ENCODE data around the gene TMEM35A.

TMEM35A gene

GRCh38 chrX:101117701-101118100 lies 39.0 kb downstream of the TMEM35A start:
- TF ChIP-seq REST (IDR thresholded peaks at IDR 0.05; ENCODE audit: insufficient read depth in 1 of 2, low read depth in 2 of 2, low read length in 2 of 2) (no peak), POLR2AphosphoS5 (IDR thresholded peaks at IDR 0.05; ENCODE audit: low read depth, low read length) (no peak), SIN3A (IDR thresholded peaks at IDR 0.05; ENCODE audit: borderline replicate concordance, insufficient read depth, low read length) (no peak), FOXP2 (optimal IDR thresholded peaks at IDR 0.05; ENCODE audit: borderline replicate concordance, extremely low read depth, extremely low read length, insufficient read depth) (no peak), TAF1 (IDR thresholded peaks at IDR 0.05; ENCODE audit: borderline replicate concordance, insufficient read depth, low read length) (no peak)

GRCh38 chrX:101136235-101136634 lies 57.6 kb downstream of the TMEM35A start:
- TF ChIP-seq TAF1 (IDR thresholded peaks at IDR 0.05; ENCODE audit: borderline replicate concordance, insufficient read depth, low read length) (no peak), SIN3A (IDR thresholded peaks at IDR 0.05; ENCODE audit: borderline replicate concordance, insufficient read depth, low read length) (no peak), POLR2AphosphoS5 (IDR thresholded peaks at IDR 0.05; ENCODE audit: low read depth, low read length) (no peak), REST (IDR thresholded peaks at IDR 0.05; ENCODE audit: insufficient read depth in 1 of 2, low read depth in 2 of 2, low read length in 2 of 2) (no peak), FOXP2 (optimal IDR thresholded peaks at IDR 0.05; ENCODE audit: borderline replicate concordance, extremely low read depth, extremely low read length, insufficient read depth) (no peak)

All from PFSK-1 (cell line).